ENCODE results near the gene SLC39A11.

Gene SLC39A11

DNA sequence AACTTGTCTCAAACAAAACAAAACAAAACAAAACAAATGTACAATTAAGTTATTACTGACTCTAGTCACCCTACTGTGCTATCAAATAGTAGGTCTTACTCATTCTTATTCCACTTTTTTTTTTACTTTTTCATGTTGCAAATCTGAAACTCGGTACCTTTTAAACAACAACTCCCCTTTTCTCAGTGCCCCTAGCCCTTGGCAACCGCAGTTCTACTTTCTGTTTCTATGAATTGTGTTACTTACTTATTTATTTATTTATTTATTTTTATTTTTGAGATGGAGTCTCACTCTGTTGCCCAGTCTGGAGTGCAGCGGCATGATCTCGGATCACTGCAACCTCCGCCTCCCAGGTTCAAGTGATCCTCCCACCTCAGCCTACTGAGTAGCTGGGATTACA, 104.0 kb downstream of the SLC39A11 start:
- Histone ChIP-seq H3K27ac (ENCODE audit: insufficient read depth in 1 of 2, low read depth in 1 of 2, low read length in 2 of 2, poor library complexity in 1 of 2, severe bottlenecking in 2 of 2) (no peak overlapping the region), H3K27me3 (replicated peaks in 2 of 5; ENCODE audit: control insufficient read depth in 4 of 5, insufficient read depth in 5 of 5, low read length in 4 of 5) (no peaks in the 10 kb centered on the region), H3K4me3 (ENCODE audit: control insufficient read depth in 1 of 7, extremely low read depth in 1 of 7, insufficient read depth in 4 of 7, low read depth in 2 of 7, low read length in 6 of 7) (no peak overlapping the region), H3K36me3 (ENCODE audit: control insufficient read depth in 4 of 4, insufficient read depth in 4 of 4, low read length in 3 of 4) (no peaks in the 10 kb centered on the region), H3K4me1 (ENCODE audit: control extremely low read depth in 1 of 4, control insufficient read depth in 4 of 4, insufficient read depth in 4 of 4, low read length in 3 of 4) (peaks cover 0 to 1% (median 0%) of the 10 kb centered on the region in 4 experiments), H3K9me3 (ENCODE audit: control extremely low read depth in 1 of 5, control insufficient read depth in 4 of 5, insufficient read depth in 2 of 5, low read depth in 1 of 5, low read length in 4 of 5) (no peaks in the 10 kb centered on the region)
- POLR2A ChIA-PET = no interaction called here
- 94% methylated on average over 3 of the region's 5 CpGs for WGBS (ENCODE audit: insufficient coverage)
- CTCF ChIA-PET = no interaction called here
- no peak for DNase-seq

- no peak for DNase-seq
- Histone ChIP-seq H3K4me1 (ENCODE audit: control extremely low read depth in 1 of 4, control insufficient read depth in 4 of 4, insufficient read depth in 4 of 4, low read length in 3 of 4) (peaks cover 0 to 1% (median 0%) of the 10 kb centered on the region in 4 experiments), H3K4me3 (ENCODE audit: control insufficient read depth in 1 of 7, extremely low read depth in 1 of 7, insufficient read depth in 4 of 7, low read depth in 2 of 7, low read length in 6 of 7) (no peak overlapping the region), H3K27ac (ENCODE audit: insufficient read depth in 1 of 2, low read depth in 1 of 2, low read length in 2 of 2, poor library complexity in 1 of 2, severe bottlenecking in 2 of 2) (no peak overlapping the region), H3K9me3 (ENCODE audit: control extremely low read depth in 1 of 5, control insufficient read depth in 4 of 5, insufficient read depth in 2 of 5, low read depth in 1 of 5, low read length in 4 of 5) (no peaks in the 10 kb centered on the region), H3K36me3 (ENCODE audit: control insufficient read depth in 4 of 4, insufficient read depth in 4 of 4, low read length in 3 of 4) (no peaks in the 10 kb centered on the region), H3K27me3 (replicated peaks in 2 of 5; ENCODE audit: control insufficient read depth in 4 of 5, insufficient read depth in 5 of 5, low read length in 4 of 5) (no peaks in the 10 kb centered on the region)
- ChIA-PET CTCF (interaction anchor here (0.9 to 2.1 kb wide), 4 partner anchors 108 to 427 kb away, joined by 3 to 11 read pairs (median 6); no protein-coding TSS in a partner anchor), POLR2A (no interaction called here)
- WGBS (ENCODE audit: insufficient coverage) = 92% methylated on average over 1 of the region's 1 CpG
These were observed 105.3 kb downstream of the SLC39A11 start for GRCh38 chr17:72987166-72987565.

DNA sequence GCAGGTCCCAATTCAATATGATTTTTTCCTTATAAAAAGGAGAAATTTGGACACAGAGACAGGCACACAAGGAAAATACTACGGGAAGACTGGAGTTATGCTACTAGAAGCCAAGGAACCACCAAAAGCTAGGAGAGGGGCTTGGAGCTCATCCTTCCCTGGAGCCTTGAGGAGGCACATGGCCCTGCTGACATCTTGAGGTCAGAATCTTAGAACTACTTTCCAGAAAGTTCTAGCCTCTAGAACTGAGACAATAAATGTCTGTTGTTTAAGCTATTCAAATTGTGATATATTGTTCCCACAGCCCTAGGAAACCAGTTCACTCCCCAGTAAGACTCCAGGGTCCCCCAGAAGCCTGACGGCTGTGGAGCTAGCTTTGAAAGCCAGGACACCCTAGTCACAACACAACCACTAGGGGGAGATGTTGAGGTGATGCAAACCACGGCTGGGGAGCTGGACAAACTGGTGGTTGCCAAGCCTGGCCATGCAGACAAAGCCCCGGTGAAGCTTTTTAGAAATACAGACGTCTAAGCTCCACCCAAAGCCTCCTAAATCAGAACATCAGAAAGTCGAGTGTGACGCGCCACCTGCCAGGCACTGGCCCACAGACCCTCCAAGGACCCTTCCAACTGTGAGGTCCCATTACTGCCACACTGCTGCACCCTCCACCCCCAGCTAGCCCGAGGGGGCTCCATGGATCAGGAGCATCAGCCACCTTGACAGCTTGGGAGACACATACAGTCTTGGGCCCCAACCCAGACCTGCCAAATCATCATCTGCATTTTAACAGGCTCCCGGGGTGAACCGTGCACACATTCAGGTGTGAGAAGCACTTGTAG, 106.4 kb downstream of the SLC39A11 start:
- Histone ChIP-seq H3K27ac (ENCODE audit: insufficient read depth in 1 of 2, low read depth in 1 of 2, low read length in 2 of 2, poor library complexity in 1 of 2, severe bottlenecking in 2 of 2) (no peak overlapping the region), H3K4me3 (ENCODE audit: control insufficient read depth in 1 of 7, extremely low read depth in 1 of 7, insufficient read depth in 4 of 7, low read depth in 2 of 7, low read length in 6 of 7) (no peak overlapping the region), H3K36me3 (ENCODE audit: control insufficient read depth in 4 of 4, insufficient read depth in 4 of 4, low read length in 3 of 4) (no peaks in the 10 kb centered on the region), H3K27me3 (replicated peaks in 2 of 5; ENCODE audit: control insufficient read depth in 4 of 5, insufficient read depth in 5 of 5, low read length in 4 of 5) (no peaks in the 10 kb centered on the region), H3K9me3 (ENCODE audit: control extremely low read depth in 1 of 5, control insufficient read depth in 4 of 5, insufficient read depth in 2 of 5, low read depth in 1 of 5, low read length in 4 of 5) (no peaks in the 10 kb centered on the region), H3K4me1 (ENCODE audit: control extremely low read depth in 1 of 4, control insufficient read depth in 4 of 4, insufficient read depth in 4 of 4, low read length in 3 of 4) (peaks cover 0 to 1% (median 0%) of the 10 kb centered on the region in 4 experiments)
- ChIA-PET CTCF (interaction anchor here (0.7 to 2.1 kb wide), 12 partner anchors 9 to 426 kb away, joined by 3 to 11 read pairs (median 4); partner anchors contain the start of genes SLC39A11 and SSTR2), POLR2A (no interaction called here)
- peak; percentile 57 to 79 (median 76) for DNase-seq
- 24% methylated on average over 5 of the region's 11 CpGs for WGBS (ENCODE audit: insufficient coverage)

- no peak overlapping the region for H3K4me3 ChIP-seq (ENCODE audit: control insufficient read depth in 1 of 7, extremely low read depth in 1 of 7, insufficient read depth in 4 of 7, low read depth in 2 of 7, low read length in 6 of 7)
- H3K36me3 ChIP-seq (ENCODE audit: control insufficient read depth in 4 of 4, insufficient read depth in 4 of 4, low read length in 3 of 4) = no peaks in the 10 kb centered on the region
- H3K4me1 ChIP-seq (ENCODE audit: control extremely low read depth in 1 of 4, control insufficient read depth in 4 of 4, insufficient read depth in 4 of 4, low read length in 3 of 4) = peaks cover 0 to 1% (median 0%) of the 10 kb centered on the region in 4 experiments
- no peaks in the 10 kb centered on the region for H3K9me3 ChIP-seq (ENCODE audit: control extremely low read depth in 1 of 5, control insufficient read depth in 4 of 5, insufficient read depth in 2 of 5, low read depth in 1 of 5, low read length in 4 of 5)
- POLR2A ChIA-PET = no interaction called here
- CTCF ChIA-PET = interaction anchor here (2.1 kb wide), 1 partner anchor 171 kb away, joined by 11 read pairs; no protein-coding TSS in a partner anchor
- WGBS (ENCODE audit: insufficient coverage) = 73% methylated on average over 5 of the region's 7 CpGs
- H3K27ac ChIP-seq (ENCODE audit: insufficient read depth in 1 of 2, low read depth in 1 of 2, low read length in 2 of 2, poor library complexity in 1 of 2, severe bottlenecking in 2 of 2) = no peak overlapping the region
- DNase-seq = no peak
- no peaks in the 10 kb centered on the region for H3K27me3 ChIP-seq (replicated peaks in 2 of 5; ENCODE audit: control insufficient read depth in 4 of 5, insufficient read depth in 5 of 5, low read length in 4 of 5)
These were observed 107.6 kb downstream of the SLC39A11 start for GRCh38 chr17:72984926-72985325.

- no peak overlapping the region for H3K4me3 ChIP-seq (ENCODE audit: control insufficient read depth in 1 of 7, extremely low read depth in 1 of 7, insufficient read depth in 4 of 7, low read depth in 2 of 7, low read length in 6 of 7)
- no peak overlapping the region for H3K27ac ChIP-seq (ENCODE audit: insufficient read depth in 1 of 2, low read depth in 1 of 2, low read length in 2 of 2, poor library complexity in 1 of 2, severe bottlenecking in 2 of 2)
- H3K36me3 ChIP-seq (ENCODE audit: control insufficient read depth in 4 of 4, insufficient read depth in 4 of 4, low read length in 3 of 4) = no peaks in the 10 kb centered on the region
- H3K27me3 ChIP-seq (replicated peaks in 2 of 5; ENCODE audit: control insufficient read depth in 4 of 5, insufficient read depth in 5 of 5, low read length in 4 of 5) = no peaks in the 10 kb centered on the region
- CTCF ChIA-PET = no interaction called here
- DNase-seq = no peak
- 70% methylated on average over 4 of the region's 9 CpGs for WGBS (ENCODE audit: insufficient coverage)
- no peaks in the 10 kb centered on the region for H3K9me3 ChIP-seq (ENCODE audit: control extremely low read depth in 1 of 5, control insufficient read depth in 4 of 5, insufficient read depth in 2 of 5, low read depth in 1 of 5, low read length in 4 of 5)
- POLR2A ChIA-PET = no interaction called here
- peaks cover 0 to 1% (median 0%) of the 10 kb centered on the region in 4 experiments for H3K4me1 ChIP-seq (ENCODE audit: control extremely low read depth in 1 of 4, control insufficient read depth in 4 of 4, insufficient read depth in 4 of 4, low read length in 3 of 4)
These were observed 108.2 kb downstream of the SLC39A11 start for GRCh38 chr17:72984145-72984925.

DNA sequence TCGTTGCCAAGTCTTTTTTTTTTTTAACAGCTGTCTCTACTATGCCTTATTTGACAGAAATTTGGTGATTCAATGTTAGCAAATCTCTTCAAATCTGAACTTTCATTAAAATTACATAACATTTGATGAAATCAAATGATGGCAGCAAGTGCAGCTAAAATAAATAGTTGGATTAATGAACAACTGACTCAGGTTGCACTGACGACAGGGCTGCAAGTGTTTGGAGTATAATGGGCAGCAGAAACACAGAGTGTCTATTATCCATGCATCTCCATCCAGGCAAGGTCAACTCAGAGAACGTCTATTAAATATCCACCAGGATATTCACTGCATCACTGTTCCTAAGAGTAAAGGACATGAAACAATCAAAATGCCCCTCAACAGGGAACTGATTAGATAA, 109.8 kb downstream of the SLC39A11 start:
- WGBS (ENCODE audit: insufficient coverage) = 92% methylated on average over 1 of the region's 3 CpGs
- no peak for DNase-seq
- Histone ChIP-seq H3K36me3 (ENCODE audit: control insufficient read depth in 4 of 4, insufficient read depth in 4 of 4, low read length in 3 of 4) (no peaks in the 10 kb centered on the region), H3K27ac (ENCODE audit: insufficient read depth in 1 of 2, low read depth in 1 of 2, low read length in 2 of 2, poor library complexity in 1 of 2, severe bottlenecking in 2 of 2) (no peak overlapping the region), H3K27me3 (replicated peaks in 2 of 5; ENCODE audit: control insufficient read depth in 4 of 5, insufficient read depth in 5 of 5, low read length in 4 of 5) (no peaks in the 10 kb centered on the region), H3K4me1 (ENCODE audit: control extremely low read depth in 1 of 4, control insufficient read depth in 4 of 4, insufficient read depth in 4 of 4, low read length in 3 of 4) (peaks cover 0 to 1% (median 0%) of the 10 kb centered on the region in 4 experiments), H3K4me3 (ENCODE audit: control insufficient read depth in 1 of 7, extremely low read depth in 1 of 7, insufficient read depth in 4 of 7, low read depth in 2 of 7, low read length in 6 of 7) (no peak overlapping the region), H3K9me3 (ENCODE audit: control extremely low read depth in 1 of 5, control insufficient read depth in 4 of 5, insufficient read depth in 2 of 5, low read depth in 1 of 5, low read length in 4 of 5) (no peaks in the 10 kb centered on the region)
- POLR2A ChIA-PET = interaction anchor here (0.7 kb wide), 1 partner anchor 18 kb away, joined by 3 read pairs; no protein-coding TSS in a partner anchor
- CTCF ChIA-PET = no interaction called here
